K562 (cell line): ENCODE results near the gene RAB17. TPM values are rescaled to one million over a fixed set of nuclear protein-coding genes. Genes with fewer than 3 reads are reported as not detected.

ENCODE experiments used
- ATAC-seq: fragments of 200-7000 bp; cut with Tn5 transposase; 3 replicates; pipeline ENCODE4 v1.9.1; 2020; ENCODE audit warnings: moderate library complexity
- BruUV-seq: library from RNA; stranded (reverse); fragments of 400-500 nt; replicated peaks from 2 replicates; lab custom pipeline; 2021; lab: Mats Ljungman, UMichigan
- CTCF ChIA-PET: fragments of 300-600 bp; formaldehyde crosslinking; extraction: SDS; loops from one replicate; lab custom pipeline; 2021; ENCODE audit warnings: low intra/inter-chr PET ratio; lab: Yijun Ruan, JAX
- POLR2A ChIA-PET: fragments of 300-600, 350-650 bp; sonication (Branson Sonifier 250); formaldehyde crosslinking; extraction: SDS; loops from one replicate; lab custom pipeline; 2021; ENCODE audit warnings: antibody characterized with exemption, inconsistent platforms; lab: Yijun Ruan, JAX
- DNase-seq, 4 experiments: peaks; one replicate each; pipeline versions ENCODE4 v3.0.0 to v3.0.0-alpha.2; 2011 to 2018; ENCODE audit warnings: low spot score in 3 of 4, mixed read lengths in 3 of 4; ENCODE audit errors: extremely low read depth in 1 of 4
- FAIRE-seq: peaks from 2 replicates; lab custom pipeline; 2011; peaks lifted over from hg19 to GRCh38; lab: Jason Lieb, UNC
- H2AFZ ChIP-seq: 2 replicates; pipeline ENCODE4 v1.6.0; 2011; ENCODE audit warnings: low read depth, low read length, control low read depth, inconsistent platforms
- H3K27ac ChIP-seq: fragments of 200-600 bp; 3 replicates; pipeline ENCODE4 v1.8.0; 2011; ENCODE audit warnings: low read depth, mild to moderate bottlenecking, control low read depth, inconsistent platforms, low read length, moderate library complexity, mixed read lengths; ENCODE audit errors: extremely low read depth
- H3K27me3 ChIP-seq, 2 experiments: fragments of 300-600 bp in 1 of 2; 2 replicates in 1 of 2; 3 replicates in 1 of 2; pipeline versions ENCODE4 v1.6.0 to v1.8.0; 2011; ENCODE audit warnings: inconsistent platforms in 2 of 2, low read length in 2 of 2, mild to moderate bottlenecking in 1 of 2, mixed read lengths in 1 of 2, moderate library complexity in 1 of 2; ENCODE audit not compliant: control insufficient read depth in 2 of 2, insufficient read depth in 2 of 2
- H3K36me3 ChIP-seq: fragments of 300-600 bp; 3 replicates; pipeline ENCODE4 v1.8.0; 2011; ENCODE audit warnings: mild to moderate bottlenecking, low read length, inconsistent platforms; ENCODE audit not compliant: control insufficient read depth, insufficient read depth
- H3K4me1 ChIP-seq, 2 experiments: fragments of 200-600 bp in 1 of 2; replicated peaks in 1 of 2; 2 replicates in 1 of 2; 3 replicates in 1 of 2; pipeline versions ENCODE4 v1.5.1 to v1.8.0; 2011; ENCODE audit warnings: inconsistent platforms in 2 of 2, low read length in 2 of 2, mild to moderate bottlenecking in 1 of 2, mixed read lengths in 1 of 2, moderate library complexity in 1 of 2; ENCODE audit not compliant: control insufficient read depth in 2 of 2, insufficient read depth in 2 of 2
- H3K4me2 ChIP-seq: 2 replicates; pipeline ENCODE4 v1.6.1; 2011; ENCODE audit warnings: low read length, control low read depth, inconsistent platforms, mixed read lengths; ENCODE audit not compliant: insufficient read depth
- H3K4me3 ChIP-seq: fragments of 200-600 bp; sonication (generic), shearing (Covaris generic); 2 replicates; pipeline ENCODE4 v1.5.1; 2016; ENCODE audit warnings: control low read depth, inconsistent platforms
- H3K79me2 ChIP-seq: fragments of 200-600 bp; 3 replicates; pipeline ENCODE4 v1.8.0; 2011; ENCODE audit warnings: low read length, inconsistent platforms; ENCODE audit not compliant: control insufficient read depth, insufficient read depth
- H3K9ac ChIP-seq, 2 experiments: 2 replicates each; pipeline versions ENCODE4 v1.6.0 to v1.6.1; 2011; ENCODE audit warnings: low read depth in 2 of 2, low read length in 2 of 2, control low read depth in 1 of 2, inconsistent platforms in 1 of 2, mild to moderate bottlenecking in 1 of 2, mixed read lengths in 1 of 2; ENCODE audit not compliant: insufficient read depth in 1 of 2
- H3K9me1 ChIP-seq: one replicate; pipeline ENCODE4 v1.6.0; 2011; ENCODE audit warnings: inconsistent platforms, mild to moderate bottlenecking, low read length, moderate library complexity; ENCODE audit not compliant: control insufficient read depth, insufficient read depth
- H3K9me3 ChIP-seq: replicated peaks from 2 replicates; pipeline ENCODE4 v1.5.1; 2011; ENCODE audit warnings: low read depth, low read length, inconsistent platforms; ENCODE audit not compliant: control insufficient read depth, insufficient read depth
- H4K20me1 ChIP-seq: replicated peaks from 2 replicates; pipeline ENCODE4 v1.6.1; 2011; ENCODE audit warnings: low read length, inconsistent platforms, mixed read lengths; ENCODE audit not compliant: control insufficient read depth, insufficient read depth
- CEBPZ ChIP-seq: fragments of 150-350 bp; IDR thresholded peaks from 2 replicates; pipeline ENCODE4 v1.6.1; 2014; ENCODE audit warnings: low read depth, mild to moderate bottlenecking, low read length, borderline replicate concordance
- ELF1 ChIP-seq: fragments of 200-800 bp; sonication (Bioruptor generic); IDR thresholded peaks from 2 replicates; pipeline ENCODE4 v1.6.1; 2016; ENCODE audit warnings: missing genetic modification characterization, missing compliant biosample characterization
- GTF3C2 ChIP-seq: IDR thresholded peaks from 3 replicates; pipeline ENCODE4 v1.6.1; 2011; ENCODE audit warnings: borderline replicate concordance, mild to moderate bottlenecking, moderate library complexity; ENCODE audit not compliant: insufficient read length; ENCODE audit errors: extremely low read depth
- HES1 ChIP-seq: fragments of 450-650 bp; IDR thresholded peaks from 2 replicates; pipeline ENCODE4 v1.6.1; 2016; ENCODE audit warnings: low read depth, mild to moderate bottlenecking, moderate library complexity
- IFI16 ChIP-seq: fragments of 250-450 bp; sonication (Bioruptor Pico); IDR thresholded peaks from 2 replicates; pipeline ENCODE4 v2.1.2; 2022; ENCODE audit warnings: mild to moderate bottlenecking, inconsistent platforms
- MEF2A ChIP-seq: IDR thresholded peaks from 2 replicates; pipeline ENCODE4 v1.6.1; 2011; ENCODE audit warnings: low read depth, mild to moderate bottlenecking, low read length, moderate library complexity; ENCODE audit not compliant: control insufficient read depth
- NFRKB ChIP-seq: fragments of 450-650 bp; IDR thresholded peaks from 2 replicates; pipeline ENCODE4 v1.6.1; 2016; ENCODE audit warnings: low read depth
- NFXL1 ChIP-seq: fragments of 450-650 bp; formaldehyde crosslinking; IDR thresholded peaks from 2 replicates; pipeline ENCODE4 v1.4.0; 2021; ENCODE audit warnings: mild to moderate bottlenecking
- POLR2H ChIP-seq: IDR thresholded peaks from 2 replicates; pipeline ENCODE4 v1.6.1; 2016; ENCODE audit warnings: missing genetic modification characterization, low read depth, mild to moderate bottlenecking, control low read depth, missing compliant biosample characterization, moderate library complexity
- RB1 ChIP-seq: fragments of 450-650 bp; IDR thresholded peaks from 2 replicates; pipeline ENCODE4 v1.6.1; 2017; ENCODE audit warnings: low read depth, mild to moderate bottlenecking
- SMARCA4 ChIP-seq: fragments of 450-650 bp; IDR thresholded peaks from 2 replicates; pipeline ENCODE4 v1.6.1; 2016
- TBL1XR1 ChIP-seq, 2 experiments: IDR thresholded peaks; 2 replicates each; pipeline ENCODE4 v1.6.1; 2012; ENCODE audit warnings: improper control_type of control experiment in 2 of 2, low read length in 2 of 2, mild to moderate bottlenecking in 1 of 2
- ZNF655 ChIP-seq: fragments of 250-450 bp; sonication (Bioruptor Pico); IDR thresholded peaks from 2 replicates; pipeline ENCODE4 v1.5.0; 2021
- ZNF785 ChIP-seq: fragments of 250-450 bp; sonication (Bioruptor Pico); IDR thresholded peaks from 2 replicates; pipeline ENCODE4 v1.4.0; 2020; ENCODE audit warnings: mild to moderate bottlenecking
- in situ Hi-C: fragments of 300-500 bp; cut with MboI; formaldehyde crosslinking; loops from 4 replicates; pipeline ENCODE4 v1.15.0; 2018; ENCODE audit warnings: inconsistent platforms, mixed read lengths
- intact Hi-C: fragments of 100-400 bp; cut with micrococcal nuclease; formaldehyde crosslinking; loops from 2 replicates; pipeline ENCODE4 v1.14.2; 2022
- polyA plus RNA-seq, 8 experiments: library from polyadenylated mRNA; depleted of rRNA in 4 of 8; stranded (reverse) in 5 of 8; unstranded in 3 of 8; fragments of >200 nt; fragmentation: Nextera tagmentation in 2 of 8; fragmentation: Illumina TruSeq in 1 of 8; extraction: Ambion mirVana in 2 of 8; extraction: Trizol in 1 of 8; gene quantifications; 2 replicates each; pipeline versions ENCODE4 v1.2.1 to v1.2.3, GENCODE V29; 2011 to 2014; ENCODE audit warnings: inconsistent platforms in 1 of 8, missing spikeins in 1 of 8
- total RNA-seq, 7 experiments: library from RNA; depleted of rRNA in 6 of 7; stranded (reverse); fragments of >200 nt in 6 of 7; fragmentation: Illumina TruSeq in 2 of 7; extraction: Trizol in 2 of 7; gene quantifications; 2 replicates each; pipeline versions ENCODE4 v1.2.1 to v1.2.3, GENCODE V29; 2011 to 2021; ENCODE audit warnings: low replicate concordance in 1 of 7

RAB17 gene
- total and polyA plus RNA-seq, 9 of the 15 experiments (the other 6 are each of a cell fraction or from before 2014, with no cell fraction given): 0.13 TPM; not detected in 8

- TF ChIP-seq ZNF655 (CRISPR knock-in tag): no peak
- TF ChIP-seq SMARCA4: no peak
- no peak for TF ChIP-seq RB1
Measured at GRCh38 chr2:237614151-237614720, 23.7 kb upstream of the RAB17 start (continued).

- Histone ChIP-seq H3K9me1 (no peaks in the 10 kb centered on the region), H3K27ac (no peak overlapping the region), H3K27me3 (peaks cover 0 to 18% of the 10 kb centered on the region in 2 experiments; a peak in 3 of 5 replicates), H3K4me1 (no peaks in the 10 kb centered on the region), H3K4me3 (no peak overlapping the region), H3K9me3 (no peaks in the 10 kb centered on the region), H2AFZ (no peak overlapping the region), H3K79me2 (no peaks in the 10 kb centered on the region), H3K4me2 (no peak overlapping the region), H3K9ac (no peak overlapping the region), H4K20me1 (no peaks in the 10 kb centered on the region), H3K36me3 (no peaks in the 10 kb centered on the region)
- no TSS peak for BruUV-seq
- FAIRE-seq (no peak), ATAC-seq (no peak), DNase-seq (no peak)
- ChIA-PET CTCF (no interaction called here), POLR2A (interaction anchor here (0.6 kb wide), 1 partner anchor 120 kb away, joined by 3 read pairs; no protein-coding TSS in a partner anchor)
- intact Hi-C loops: no loop called here
- in situ Hi-C loops: no loop called here
- TF ChIP-seq CEBPZ (no peak), ELF1 (no peak), ZNF785 (CRISPR knock-in tag) (no peak), NFRKB (no peak), NFXL1 (no peak), MEF2A (no peak), IFI16 (no peak), POLR2H (tag) (no peak), GTF3C2 (no peak), HES1 (no peak), TBL1XR1 (IDR thresholded peaks at IDR 0.05; ENCODE audit: low read length in 2 of 2) (no peak)
Measured at GRCh38 chr2:237613679-237614078, 23.1 kb upstream of the RAB17 start.
